ENCODE data around the gene TAF8. TPM values are rescaled to one million over a fixed set of nuclear protein-coding genes. Genes with fewer than 3 reads are reported as not detected.

TAF8 gene
- total RNA-seq, 1 experiment from 2014 or later = 38.4 TPM

DNA sequence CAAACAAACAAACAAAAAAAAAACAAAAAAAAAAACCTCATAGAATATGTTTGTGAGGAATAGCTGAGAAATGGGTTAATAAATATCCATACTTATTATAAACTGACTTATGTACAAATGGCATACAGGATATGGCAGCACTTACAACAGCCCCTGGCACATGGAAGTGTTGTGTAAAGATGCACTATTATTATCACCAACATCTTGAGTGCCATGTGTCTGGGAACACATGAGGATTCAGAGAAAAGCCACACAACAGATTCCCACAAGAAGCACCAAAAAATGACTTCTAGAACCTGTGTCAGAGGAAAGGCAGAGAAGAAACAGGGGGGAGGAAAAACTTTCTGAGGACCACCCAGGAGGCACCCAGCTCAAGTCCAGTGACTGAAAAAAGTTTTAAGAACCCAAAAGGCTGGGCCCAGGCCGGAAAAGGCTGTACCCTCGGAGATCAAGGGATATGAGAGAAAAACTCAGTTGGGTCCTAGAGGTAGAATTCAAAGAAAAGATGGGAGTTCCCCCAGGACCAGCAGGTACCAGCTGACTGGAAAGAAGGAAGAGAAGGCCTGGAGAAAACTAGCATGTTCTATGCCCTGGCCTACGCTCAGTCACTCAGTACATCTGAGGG lies 9.4 kb upstream of the TAF8 start:
- BruUV-seq (replicated peaks) = no TSS peak
- H3K9me2 ChIP-seq (ENCODE audit: insufficient read depth) = no peaks in the 10 kb centered on the region

DNA sequence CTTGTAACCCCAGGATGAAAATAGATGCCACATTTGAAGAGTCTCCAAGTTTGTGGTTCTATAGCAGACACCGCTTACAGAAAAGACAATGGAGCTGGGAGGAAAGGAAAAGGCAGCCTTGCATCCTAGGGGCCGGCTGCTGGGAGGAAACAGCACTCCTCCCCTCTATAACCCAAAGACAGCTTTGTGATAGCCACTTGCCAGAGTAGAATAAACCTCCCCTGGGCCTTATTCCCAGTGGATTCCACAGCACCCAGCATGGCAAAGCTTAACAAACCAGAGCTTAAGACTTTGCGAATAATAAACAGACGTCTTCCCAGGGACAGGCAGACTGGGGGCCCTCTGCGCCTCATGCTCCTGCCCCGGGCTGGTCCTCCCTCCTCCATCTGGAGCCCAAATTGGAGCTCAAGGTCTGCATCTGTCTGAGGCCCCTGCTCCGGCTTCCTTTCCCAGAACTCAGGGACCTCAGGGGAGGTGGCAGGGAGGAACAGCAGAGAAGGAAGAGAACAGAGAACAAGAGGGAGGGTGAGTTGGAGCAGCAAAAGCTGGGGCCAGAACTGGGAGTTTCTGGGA lies 8.8 kb upstream of the TAF8 start:
- no peak overlapping the region for H3K4me2 ChIP-seq
- no peaks in the 10 kb centered on the region for H3K79me2 ChIP-seq (ENCODE audit: low read depth)
- no peak overlapping the region for H3K27ac ChIP-seq
- H3K4me3 ChIP-seq = no peak overlapping the region
- POLR2A ChIA-PET (ENCODE audit: unreplicated experiment) = interaction anchor here (0.6 kb wide), 2 partner anchors 120 to 123 kb away, joined by 6 to 7 read pairs; partner anchors contain the start of genes BYSL and MED20
- H3K9me3 ChIP-seq (ENCODE audit: insufficient read depth, low read depth) = no peaks in the 10 kb centered on the region
- peaks cover 31% of the 10 kb centered on the region for H3K4me1 ChIP-seq (replicated peaks; ENCODE audit: insufficient read depth)
- CTCF ChIA-PET = interaction anchor here (0.6 to 0.9 kb wide), 3 partner anchors 12 to 250 kb away, joined by 3 to 6 read pairs (median 3); no protein-coding TSS in a partner anchor
- no TSS peak for BruUV-seq (replicated peaks)
- no peak for TF ChIP-seq EZH2 (IDR thresholded peaks at IDR 0.05; ENCODE audit: low read depth)
- TF ChIP-seq, protein P1, sequence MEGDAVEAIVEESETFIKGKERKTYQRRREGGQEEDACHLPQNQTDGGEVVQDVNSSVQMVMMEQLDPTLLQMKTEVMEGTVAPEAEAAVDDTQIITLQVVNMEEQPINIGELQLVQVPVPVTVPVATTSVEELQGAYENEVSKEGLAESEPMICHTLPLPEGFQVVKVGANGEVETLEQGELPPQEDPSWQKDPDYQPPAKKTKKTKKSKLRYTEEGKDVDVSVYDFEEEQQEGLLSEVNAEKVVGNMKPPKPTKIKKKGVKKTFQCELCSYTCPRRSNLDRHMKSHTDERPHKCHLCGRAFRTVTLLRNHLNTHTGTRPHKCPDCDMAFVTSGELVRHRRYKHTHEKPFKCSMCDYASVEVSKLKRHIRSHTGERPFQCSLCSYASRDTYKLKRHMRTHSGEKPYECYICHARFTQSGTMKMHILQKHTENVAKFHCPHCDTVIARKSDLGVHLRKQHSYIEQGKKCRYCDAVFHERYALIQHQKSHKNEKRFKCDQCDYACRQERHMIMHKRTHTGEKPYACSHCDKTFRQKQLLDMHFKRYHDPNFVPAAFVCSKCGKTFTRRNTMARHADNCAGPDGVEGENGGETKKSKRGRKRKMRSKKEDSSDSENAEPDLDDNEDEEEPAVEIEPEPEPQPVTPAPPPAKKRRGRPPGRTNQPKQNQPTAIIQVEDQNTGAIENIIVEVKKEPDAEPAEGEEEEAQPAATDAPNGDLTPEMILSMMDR (conservative IDR thresholded peaks at IDR 0.05) = no peak
- no peak overlapping the region for H2AFZ ChIP-seq
- no peaks in the 10 kb centered on the region for H4K20me1 ChIP-seq (ENCODE audit: insufficient read depth)
- no peak for DNase-seq
- no peaks in the 10 kb centered on the region for H3K36me3 ChIP-seq (ENCODE audit: low read depth)
- intact Hi-C loops (cut with micrococcal nuclease; ENCODE audit: unreplicated experiment) = loop anchor here (5.0 kb wide), 1 partner anchor 359 kb away; no protein-coding TSS in a partner anchor
- H3K27me3 ChIP-seq (ENCODE audit: insufficient read depth, low read depth) = no peaks in the 10 kb centered on the region
- no peaks in the 10 kb centered on the region for H3K9me2 ChIP-seq (ENCODE audit: insufficient read depth)
- H3F3A ChIP-seq (ENCODE audit: insufficient read depth, low read depth) = peaks cover 19% of the 10 kb centered on the region; the same call in 1 of the 2 replicates

More for the DNA sequence above, 9.4 kb upstream of the TAF8 start:
- Histone ChIP-seq H3K4me3 (no peak overlapping the region), H3K4me2 (no peak overlapping the region), H3K27ac (no peak overlapping the region), H3K27me3 (ENCODE audit: insufficient read depth, low read depth) (no peaks in the 10 kb centered on the region), H3K36me3 (ENCODE audit: low read depth) (no peaks in the 10 kb centered on the region), H2AFZ (no peak overlapping the region), H4K20me1 (ENCODE audit: insufficient read depth) (no peaks in the 10 kb centered on the region), H3K4me1 (replicated peaks; ENCODE audit: insufficient read depth) (peaks cover 25% of the 10 kb centered on the region), H3F3A (ENCODE audit: insufficient read depth, low read depth) (peaks cover 13% of the 10 kb centered on the region; the same call in 1 of the 2 replicates), H3K79me2 (ENCODE audit: low read depth) (no peaks in the 10 kb centered on the region), H3K9me3 (ENCODE audit: insufficient read depth, low read depth) (no peaks in the 10 kb centered on the region)
- ChIA-PET POLR2A (ENCODE audit: unreplicated experiment) (interaction anchor here (0.6 kb wide), 1 partner anchor 13 kb away, joined by 11 read pairs; no protein-coding TSS in a partner anchor), CTCF (interaction anchor here (0.6 to 0.9 kb wide), 3 partner anchors 174 to 358 kb away, joined by 3 to 5 read pairs (median 4); no protein-coding TSS in a partner anchor)
- intact Hi-C loops (cut with micrococcal nuclease; ENCODE audit: unreplicated experiment) = loop anchor here (5.0 kb wide), 1 partner anchor 359 kb away; no protein-coding TSS in a partner anchor
- DNase-seq = no peak
- no peak for TF ChIP-seq EZH2 (IDR thresholded peaks at IDR 0.05; ENCODE audit: low read depth)
- TF ChIP-seq, protein P1 (conservative IDR thresholded peaks at IDR 0.05) = no peak

DNA sequence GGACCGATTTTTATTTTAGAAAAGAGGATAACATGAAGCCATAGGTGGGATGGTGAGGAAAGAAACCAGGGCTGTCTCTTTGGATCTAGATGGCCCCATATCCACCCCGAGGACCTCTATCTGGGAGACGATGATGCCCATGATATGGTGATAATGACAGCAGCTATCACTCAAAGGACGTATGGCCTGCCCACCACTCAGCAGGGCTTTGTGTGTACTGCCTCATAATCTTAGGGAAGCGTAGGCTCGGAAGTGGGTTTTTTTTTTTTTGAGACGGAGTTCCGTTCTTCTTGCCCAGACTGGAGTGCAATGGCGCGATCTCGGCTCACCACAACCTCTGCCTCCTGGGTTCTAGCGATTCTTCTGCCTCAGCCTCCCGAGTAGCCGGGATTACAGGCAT lies 8.2 kb upstream of the TAF8 start:
- POLR2A ChIA-PET (ENCODE audit: unreplicated experiment) = interaction anchor here (0.6 kb wide), 1 partner anchor 124 kb away, joined by 7 read pairs; no protein-coding TSS in a partner anchor
- H3K36me3 ChIP-seq (ENCODE audit: low read depth) = no peaks in the 10 kb centered on the region
- no peak overlapping the region for H3K4me3 ChIP-seq
- H3K4me1 ChIP-seq (replicated peaks; ENCODE audit: insufficient read depth) = peaks cover 35% of the 10 kb centered on the region
- no peak overlapping the region for H2AFZ ChIP-seq
- no peak overlapping the region for H3K27ac ChIP-seq
- TF ChIP-seq, protein P1 (conservative IDR thresholded peaks at IDR 0.05) = no peak
- TF ChIP-seq EZH2 (IDR thresholded peaks at IDR 0.05; ENCODE audit: low read depth) = no peak
- H3K79me2 ChIP-seq (ENCODE audit: low read depth) = no peaks in the 10 kb centered on the region
- H3K4me2 ChIP-seq = no peak overlapping the region
- CTCF ChIA-PET = interaction anchor here (0.6 to 0.9 kb wide), 2 partner anchors 12 to 251 kb away, joined by 3 read pairs; no protein-coding TSS in a partner anchor
- H3K9me3 ChIP-seq (ENCODE audit: insufficient read depth, low read depth) = no peaks in the 10 kb centered on the region
- peaks cover 25% of the 10 kb centered on the region; the same call in 1 of the 2 replicates for H3F3A ChIP-seq (ENCODE audit: insufficient read depth, low read depth)
- no peak for DNase-seq
- H4K20me1 ChIP-seq (ENCODE audit: insufficient read depth) = no peaks in the 10 kb centered on the region
- H3K9me2 ChIP-seq (ENCODE audit: insufficient read depth) = no peaks in the 10 kb centered on the region
- BruUV-seq (replicated peaks) = no TSS peak
- intact Hi-C loops (cut with micrococcal nuclease; ENCODE audit: unreplicated experiment) = loop anchor here (5.0 kb wide), 1 partner anchor 360 kb away; no protein-coding TSS in a partner anchor
- H3K27me3 ChIP-seq (ENCODE audit: insufficient read depth, low read depth) = no peaks in the 10 kb centered on the region

All from PC-9 (cell line).